HL-60 (cell line): Measurements from ENCODE around the gene SLC17A3.

Experiments
- DNase-seq, 2 experiments: peaks; one replicate each; pipeline ENCODE4 v3.0.0-alpha.2; 2010 to 2020; ENCODE audit warnings: low read depth in 1 of 2, low spot score in 1 of 2
- H3K27ac ChIP-seq: fragments of 250-450 bp; sonication (Bioruptor Pico); replicated peaks from 2 replicates; pipeline ENCODE4 v1.5.1; 2020; ENCODE audit warnings: mild to moderate bottlenecking, moderate library complexity
- H3K27me3 ChIP-seq: fragments of 250-450 bp; sonication (Bioruptor Pico); 2 replicates; pipeline ENCODE4 v1.5.1; 2021; ENCODE audit warnings: mild to moderate bottlenecking, moderate library complexity; ENCODE audit not compliant: insufficient read depth, poor library complexity, severe bottlenecking
- H3K4me3 ChIP-seq: replicated peaks from 2 replicates; pipeline ENCODE4 v1.5.1; 2011; ENCODE audit warnings: mild to moderate bottlenecking, control low read depth, low read length; ENCODE audit not compliant: insufficient read depth
- GABPA ChIP-seq: IDR thresholded peaks from 2 replicates; pipeline ENCODE4 v1.6.1; 2012; ENCODE audit warnings: low read depth
- POLR2AphosphoS5 ChIP-seq: IDR thresholded peaks from 2 replicates; pipeline ENCODE4 v1.6.1; 2012; ENCODE audit warnings: low read depth
- SPI1 ChIP-seq: IDR thresholded peaks from 2 replicates; pipeline ENCODE4 v1.6.1; 2012; ENCODE audit warnings: low read depth, mild to moderate bottlenecking, borderline replicate concordance
- TF ChIP-seq, protein P1 (sequence below): IDR thresholded peaks from 2 replicates; pipeline ENCODE4 v1.6.1; 2012; ENCODE audit warnings: low read depth; ENCODE audit not compliant: insufficient replicate concordance
- TF ChIP-seq, protein P2 (sequence below): IDR thresholded peaks from one replicate; pipeline ENCODE4 v1.5.1; 2011; ENCODE audit warnings: low read length, control low read depth, inconsistent platforms; ENCODE audit not compliant: insufficient read depth

Gene SLC17A3

DNA sequence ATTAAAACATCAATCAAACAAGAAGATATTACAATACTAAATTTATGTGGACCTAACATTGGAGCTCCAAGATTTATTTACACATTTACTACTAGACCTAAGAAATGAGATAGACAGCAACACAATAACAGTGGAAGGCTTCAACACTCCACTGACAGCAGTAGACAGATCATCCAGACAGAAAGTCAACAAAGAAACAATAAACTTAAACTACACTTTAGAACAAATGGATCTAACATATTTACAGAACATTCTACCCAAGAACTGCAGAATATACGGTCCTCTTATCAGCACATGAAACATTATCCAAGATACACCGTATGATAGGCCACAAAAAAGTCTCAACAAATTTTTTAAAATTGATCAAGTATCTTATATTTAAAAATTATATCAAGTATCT is 69.2 kb downstream of the SLC17A3 start:
- H3K27me3 ChIP-seq, result peaks cover 3% of the 10 kb centered on the region

DNA sequence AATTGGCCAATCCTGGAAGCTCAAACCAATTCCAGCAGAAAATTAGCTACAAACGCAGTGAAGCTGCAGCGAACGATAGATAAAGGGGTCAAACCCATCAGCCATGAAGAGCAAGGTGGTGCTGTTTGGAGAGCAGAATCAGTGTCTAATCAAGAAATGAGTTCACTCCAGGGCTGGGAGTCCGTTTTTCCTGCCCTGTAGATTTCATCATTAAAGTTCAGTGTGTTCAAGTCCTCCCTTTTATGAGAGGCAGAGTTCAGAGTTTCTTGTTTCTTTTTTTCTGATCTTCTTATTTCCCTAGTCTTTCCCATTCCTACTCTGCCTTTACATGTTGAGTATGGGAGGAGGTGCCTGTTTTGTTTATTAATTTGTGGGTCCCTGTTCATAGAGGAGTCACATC is 72.6 kb downstream of the SLC17A3 start:
- no peak for DNase-seq
- no peak overlapping the region for H3K4me3 ChIP-seq
- no peak for TF ChIP-seq POLR2AphosphoS5
- TF ChIP-seq, protein P1, sequence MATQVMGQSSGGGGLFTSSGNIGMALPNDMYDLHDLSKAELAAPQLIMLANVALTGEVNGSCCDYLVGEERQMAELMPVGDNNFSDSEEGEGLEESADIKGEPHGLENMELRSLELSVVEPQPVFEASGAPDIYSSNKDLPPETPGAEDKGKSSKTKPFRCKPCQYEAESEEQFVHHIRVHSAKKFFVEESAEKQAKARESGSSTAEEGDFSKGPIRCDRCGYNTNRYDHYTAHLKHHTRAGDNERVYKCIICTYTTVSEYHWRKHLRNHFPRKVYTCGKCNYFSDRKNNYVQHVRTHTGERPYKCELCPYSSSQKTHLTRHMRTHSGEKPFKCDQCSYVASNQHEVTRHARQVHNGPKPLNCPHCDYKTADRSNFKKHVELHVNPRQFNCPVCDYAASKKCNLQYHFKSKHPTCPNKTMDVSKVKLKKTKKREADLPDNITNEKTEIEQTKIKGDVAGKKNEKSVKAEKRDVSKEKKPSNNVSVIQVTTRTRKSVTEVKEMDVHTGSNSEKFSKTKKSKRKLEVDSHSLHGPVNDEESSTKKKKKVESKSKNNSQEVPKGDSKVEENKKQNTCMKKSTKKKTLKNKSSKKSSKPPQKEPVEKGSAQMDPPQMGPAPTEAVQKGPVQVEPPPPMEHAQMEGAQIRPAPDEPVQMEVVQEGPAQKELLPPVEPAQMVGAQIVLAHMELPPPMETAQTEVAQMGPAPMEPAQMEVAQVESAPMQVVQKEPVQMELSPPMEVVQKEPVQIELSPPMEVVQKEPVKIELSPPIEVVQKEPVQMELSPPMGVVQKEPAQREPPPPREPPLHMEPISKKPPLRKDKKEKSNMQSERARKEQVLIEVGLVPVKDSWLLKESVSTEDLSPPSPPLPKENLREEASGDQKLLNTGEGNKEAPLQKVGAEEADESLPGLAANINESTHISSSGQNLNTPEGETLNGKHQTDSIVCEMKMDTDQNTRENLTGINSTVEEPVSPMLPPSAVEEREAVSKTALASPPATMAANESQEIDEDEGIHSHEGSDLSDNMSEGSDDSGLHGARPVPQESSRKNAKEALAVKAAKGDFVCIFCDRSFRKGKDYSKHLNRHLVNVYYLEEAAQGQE, result no peak
- no peak for TF ChIP-seq SPI1
- no peak for TF ChIP-seq GABPA
- TF ChIP-seq, protein P2, sequence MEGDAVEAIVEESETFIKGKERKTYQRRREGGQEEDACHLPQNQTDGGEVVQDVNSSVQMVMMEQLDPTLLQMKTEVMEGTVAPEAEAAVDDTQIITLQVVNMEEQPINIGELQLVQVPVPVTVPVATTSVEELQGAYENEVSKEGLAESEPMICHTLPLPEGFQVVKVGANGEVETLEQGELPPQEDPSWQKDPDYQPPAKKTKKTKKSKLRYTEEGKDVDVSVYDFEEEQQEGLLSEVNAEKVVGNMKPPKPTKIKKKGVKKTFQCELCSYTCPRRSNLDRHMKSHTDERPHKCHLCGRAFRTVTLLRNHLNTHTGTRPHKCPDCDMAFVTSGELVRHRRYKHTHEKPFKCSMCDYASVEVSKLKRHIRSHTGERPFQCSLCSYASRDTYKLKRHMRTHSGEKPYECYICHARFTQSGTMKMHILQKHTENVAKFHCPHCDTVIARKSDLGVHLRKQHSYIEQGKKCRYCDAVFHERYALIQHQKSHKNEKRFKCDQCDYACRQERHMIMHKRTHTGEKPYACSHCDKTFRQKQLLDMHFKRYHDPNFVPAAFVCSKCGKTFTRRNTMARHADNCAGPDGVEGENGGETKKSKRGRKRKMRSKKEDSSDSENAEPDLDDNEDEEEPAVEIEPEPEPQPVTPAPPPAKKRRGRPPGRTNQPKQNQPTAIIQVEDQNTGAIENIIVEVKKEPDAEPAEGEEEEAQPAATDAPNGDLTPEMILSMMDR, result no peak
- peaks cover 3% of the 10 kb centered on the region for H3K27me3 ChIP-seq
- no peak overlapping the region for H3K27ac ChIP-seq

More for the DNA sequence above, 69.2 kb downstream of the SLC17A3 start:
- H3K4me3 ChIP-seq, result no peak overlapping the region
- no peak for DNase-seq
- TF ChIP-seq, protein P1, result no peak
- TF ChIP-seq GABPA (no peak), POLR2AphosphoS5 (no peak), SPI1 (no peak)
- TF ChIP-seq, protein P2, result no peak
- H3K27ac ChIP-seq, result no peak overlapping the region
